ENCODE measurements around the gene OSCP1.

Gene OSCP1

GRCh38 chr1:36446271-36446670 is 4.0 kb downstream of the OSCP1 start:
- DNase-seq, result no peak

GRCh38 chr1:36443297-36443696 is 7.0 kb downstream of the OSCP1 start:
- DNase-seq, result no peak

GRCh38 chr1:36442337-36442736 is 7.9 kb downstream of the OSCP1 start:
- DNase-seq, result no peak

GRCh38 chr1:36440646-36441045 is 9.6 kb downstream of the OSCP1 start:
- DNase-seq, result no peak

- no peak for DNase-seq
Measured at GRCh38 chr1:36440044-36440443, 10.2 kb downstream of the OSCP1 start.

- DNase-seq, result no peak
Measured at GRCh38 chr1:36438715-36439114, 11.5 kb downstream of the OSCP1 start.

GRCh38 chr1:36436821-36437220 is 13.4 kb downstream of the OSCP1 start:
- no peak for DNase-seq

- no peak for DNase-seq
Measured at GRCh38 chr1:36433102-36433501, 17.1 kb downstream of the OSCP1 start.

GRCh38 chr1:36432616-36433015 is 17.6 kb downstream of the OSCP1 start:
- DNase-seq, result no peak

- DNase-seq, result no peak
Measured at GRCh38 chr1:36425791-36426190, 24.5 kb downstream of the OSCP1 start.

- DNase-seq, result no peak
Measured at GRCh38 chr1:36421649-36422048, 28.6 kb downstream of the OSCP1 start.

GRCh38 chr1:36420836-36421317 is 29.4 kb downstream of the OSCP1 start:
- peak; percentile 56 for DNase-seq

- no peak for DNase-seq
Measured at GRCh38 chr1:36420409-36420808, 29.8 kb downstream of the OSCP1 start.

GRCh38 chr1:36419569-36419968 is 30.7 kb downstream of the OSCP1 start:
- DNase-seq, result no peak

GRCh38 chr1:36419140-36419539 is 31.1 kb downstream of the OSCP1 start:
- DNase-seq, result no peak

- DNase-seq, result no peak
Measured at GRCh38 chr1:36417931-36418330, 32.3 kb downstream of the OSCP1 start.

GRCh38 chr1:36415661-36416326 is 34.5 kb downstream of the OSCP1 start:
- no peak for DNase-seq

- no peak for DNase-seq
Measured at GRCh38 chr1:36414384-36414783, 35.9 kb downstream of the OSCP1 start.

- no peak for DNase-seq
Measured at GRCh38 chr1:36411674-36412648, 38.3 kb downstream of the OSCP1 start.

GRCh38 chr1:36408479-36408878 is 41.8 kb downstream of the OSCP1 start:
- no peak for DNase-seq

- DNase-seq, result no peak
Measured at GRCh38 chr1:36406440-36406839, 43.8 kb downstream of the OSCP1 start.

GRCh38 chr1:36402504-36402890 is 47.8 kb downstream of the OSCP1 start:
- DNase-seq, result no peak

GRCh38 chr1:36401602-36402503 is 48.4 kb downstream of the OSCP1 start:
- no peak for DNase-seq

All from DMS79 (cell line).